HS-27A (cell line): ENCODE data around the gene ANKRD55.

Experiments
- DNase-seq: peaks from one replicate; pipeline ENCODE4 v3.0.0-alpha.2; 2012; ENCODE audit warnings: low read depth, missing footprints

ANKRD55 gene

DNA sequence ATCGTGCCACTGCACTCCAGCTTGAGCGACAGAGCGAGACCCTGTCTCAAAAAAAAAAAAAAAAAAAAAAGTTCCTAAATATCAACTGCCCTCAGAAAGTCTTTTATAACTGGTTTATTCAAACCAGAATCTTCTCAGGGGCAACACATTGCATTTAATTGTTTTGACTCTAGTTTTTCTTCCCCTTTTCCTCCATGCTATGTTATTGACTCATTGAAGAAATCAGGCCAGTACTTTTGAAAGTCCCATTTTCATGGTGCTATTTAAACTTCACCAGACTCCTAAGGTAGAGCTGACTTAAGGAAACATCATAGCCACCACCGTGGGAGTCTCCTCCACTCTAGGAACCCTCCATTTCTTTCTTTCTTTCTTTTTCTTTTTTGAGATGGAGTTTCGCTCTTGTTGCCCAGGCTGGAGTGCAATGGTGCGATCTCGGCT is 155.3 kb downstream of the ANKRD55 start:
- no peak for DNase-seq

- DNase-seq = no peak
Observed at GRCh38 chr5:56076486-56076885, 156.6 kb downstream of the ANKRD55 start.

- DNase-seq = no peak
Observed at GRCh38 chr5:56075361-56075760, 157.8 kb downstream of the ANKRD55 start.

GRCh38 chr5:56072863-56073766 is 160.0 kb downstream of the ANKRD55 start:
- no peak for DNase-seq

- DNase-seq = no peak
Observed at GRCh38 chr5:56071470-56071869, 161.7 kb downstream of the ANKRD55 start.

DNA sequence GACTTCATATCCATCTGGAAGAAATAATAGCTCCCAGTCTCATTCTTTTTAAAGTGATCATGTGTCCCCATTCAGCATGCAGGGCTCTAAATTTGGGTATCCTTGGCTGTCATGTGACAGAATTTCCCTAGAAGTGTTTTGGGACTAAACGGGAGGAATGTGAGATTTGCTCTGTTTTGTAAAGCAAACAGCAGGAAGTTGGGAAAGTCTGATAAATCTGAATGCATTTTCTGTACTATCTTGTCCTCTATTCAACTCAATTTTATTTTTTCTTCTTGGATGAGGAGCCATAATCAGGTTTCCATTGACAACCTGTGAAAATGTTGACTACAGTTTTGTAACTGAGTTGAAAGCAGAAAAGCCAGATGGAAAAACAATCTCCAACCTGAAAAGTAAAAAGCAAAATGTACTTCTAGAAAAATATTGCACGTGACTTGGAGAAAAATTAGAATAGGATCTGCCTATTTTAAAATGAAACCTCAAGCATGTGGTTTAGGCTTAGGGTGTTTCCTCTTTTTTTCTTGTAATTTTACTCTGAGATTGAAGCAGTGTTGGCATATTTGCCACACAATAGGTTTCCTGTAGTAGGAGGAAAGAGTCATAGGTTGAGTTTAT is 162.2 kb downstream of the ANKRD55 start:
- DNase-seq = no peak

DNA sequence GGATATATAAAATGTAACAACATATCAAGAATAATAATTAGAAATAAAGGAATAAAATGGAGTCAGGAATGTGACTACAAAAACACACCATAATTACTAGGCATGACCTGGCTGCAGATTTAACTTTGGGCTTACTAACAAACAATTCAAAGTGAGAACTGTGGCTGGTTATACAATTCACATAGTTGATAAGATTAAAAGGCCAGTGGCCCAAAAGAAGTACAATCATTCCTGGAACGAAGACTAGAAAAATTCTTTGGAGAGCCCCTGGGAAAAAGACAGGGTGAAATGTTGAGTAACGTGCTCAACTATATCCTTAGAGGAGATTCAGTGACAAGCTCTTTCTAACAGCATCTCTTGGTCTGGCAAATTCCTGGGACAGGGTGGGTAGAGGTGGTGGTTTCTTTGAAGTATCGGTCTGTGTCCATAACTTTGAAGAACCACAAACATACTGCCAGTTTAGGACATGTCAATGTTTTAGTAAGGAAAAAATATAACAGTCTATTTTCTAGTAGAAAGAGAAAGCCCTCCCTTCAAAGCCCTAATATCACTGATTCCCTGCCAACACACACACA is 163.4 kb downstream of the ANKRD55 start:
- no peak for DNase-seq

GRCh38 chr5:56066931-56067450 is 166.1 kb downstream of the ANKRD55 start:
- no peak for DNase-seq

GRCh38 chr5:56064984-56065383 is 168.1 kb downstream of the ANKRD55 start:
- DNase-seq = no peak

DNA sequence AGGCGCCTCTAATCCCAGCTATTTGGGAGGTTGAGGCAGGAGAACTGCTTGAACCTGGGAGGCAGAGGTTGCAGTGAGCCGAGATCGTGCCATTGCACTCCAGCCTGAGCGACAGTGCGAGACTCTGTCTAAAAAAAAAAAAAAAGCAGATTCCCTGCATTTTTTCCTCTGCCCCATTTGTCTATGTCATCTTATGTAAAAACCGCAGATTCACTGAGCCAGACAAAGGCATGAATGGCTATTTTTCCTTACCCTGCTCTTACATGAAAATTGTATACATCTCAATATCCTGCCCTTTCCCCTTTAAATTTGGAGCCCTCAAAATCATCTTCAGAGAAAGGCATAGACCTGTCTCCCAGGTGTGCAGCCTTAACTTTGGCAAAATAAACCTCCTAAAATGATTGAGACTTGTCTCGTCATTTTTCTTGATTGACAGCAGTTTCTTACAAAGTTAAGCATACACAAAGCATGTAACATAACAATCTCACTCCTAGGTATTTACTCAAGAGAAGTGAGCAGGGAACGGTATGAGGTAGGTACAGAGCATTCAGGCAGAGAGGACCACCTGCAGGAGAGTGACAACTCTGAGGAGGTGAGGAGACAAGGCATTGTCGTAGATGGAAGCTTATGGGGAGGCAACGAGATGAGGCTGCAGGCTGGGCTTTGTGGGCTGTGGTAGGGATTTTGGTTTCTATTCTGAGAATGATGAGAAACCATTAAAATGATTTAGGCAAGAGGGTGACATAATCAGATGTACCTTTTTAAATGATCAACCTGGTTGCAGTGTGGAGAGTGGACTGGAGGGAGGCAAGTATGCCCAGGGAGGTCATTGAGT is 172.6 kb downstream of the ANKRD55 start:
- DNase-seq = no peak

DNA sequence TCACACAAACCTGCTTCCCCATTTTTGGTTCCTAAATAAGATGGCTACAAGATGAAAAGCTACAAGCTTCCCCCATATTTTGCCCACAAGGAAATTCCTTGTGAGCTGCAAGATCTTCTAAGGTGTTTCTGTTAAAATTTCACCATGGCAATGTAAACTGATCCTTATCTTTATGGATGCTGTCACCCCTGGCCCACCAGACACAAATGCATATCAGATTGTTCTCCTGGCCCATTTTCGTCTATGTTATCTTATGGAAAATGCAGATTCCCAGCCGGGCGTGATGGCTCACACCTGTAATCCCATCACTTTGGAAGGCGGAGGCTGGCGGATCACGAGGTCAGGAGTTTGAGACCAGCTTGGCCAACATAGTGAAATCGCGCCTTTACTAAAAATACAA is 173.3 kb downstream of the ANKRD55 start:
- no peak for DNase-seq

DNA sequence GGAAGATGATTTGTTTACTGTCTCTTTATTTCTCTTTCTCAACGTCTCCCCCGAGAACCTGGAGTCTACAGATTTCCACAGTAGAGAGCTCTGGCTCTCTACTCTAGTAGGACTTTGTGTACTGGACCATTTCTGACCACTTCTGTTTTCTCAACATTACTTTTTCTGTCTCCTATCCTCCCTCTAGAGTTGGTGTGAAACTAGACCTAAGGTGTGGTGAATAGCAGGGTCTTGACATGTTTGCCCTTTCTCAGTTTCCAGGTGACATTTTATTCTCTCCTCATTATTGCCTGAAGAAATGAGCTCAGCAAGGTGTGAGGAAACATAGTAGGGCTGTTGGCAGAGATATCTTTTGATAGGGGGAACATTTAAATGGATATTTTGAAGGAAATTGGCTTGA is 176.3 kb downstream of the ANKRD55 start:
- DNase-seq = no peak

- DNase-seq = no peak
Observed at GRCh38 chr5:56055859-56056258, 177.3 kb downstream of the ANKRD55 start.

GRCh38 chr5:56055287-56055686 is 177.8 kb downstream of the ANKRD55 start:
- DNase-seq = no peak

GRCh38 chr5:56054666-56055065 is 178.5 kb downstream of the ANKRD55 start:
- no peak for DNase-seq

- no peak for DNase-seq
Observed at GRCh38 chr5:56053363-56053762, 179.8 kb downstream of the ANKRD55 start.

GRCh38 chr5:56052735-56053134 is 180.4 kb downstream of the ANKRD55 start:
- DNase-seq = no peak

DNA sequence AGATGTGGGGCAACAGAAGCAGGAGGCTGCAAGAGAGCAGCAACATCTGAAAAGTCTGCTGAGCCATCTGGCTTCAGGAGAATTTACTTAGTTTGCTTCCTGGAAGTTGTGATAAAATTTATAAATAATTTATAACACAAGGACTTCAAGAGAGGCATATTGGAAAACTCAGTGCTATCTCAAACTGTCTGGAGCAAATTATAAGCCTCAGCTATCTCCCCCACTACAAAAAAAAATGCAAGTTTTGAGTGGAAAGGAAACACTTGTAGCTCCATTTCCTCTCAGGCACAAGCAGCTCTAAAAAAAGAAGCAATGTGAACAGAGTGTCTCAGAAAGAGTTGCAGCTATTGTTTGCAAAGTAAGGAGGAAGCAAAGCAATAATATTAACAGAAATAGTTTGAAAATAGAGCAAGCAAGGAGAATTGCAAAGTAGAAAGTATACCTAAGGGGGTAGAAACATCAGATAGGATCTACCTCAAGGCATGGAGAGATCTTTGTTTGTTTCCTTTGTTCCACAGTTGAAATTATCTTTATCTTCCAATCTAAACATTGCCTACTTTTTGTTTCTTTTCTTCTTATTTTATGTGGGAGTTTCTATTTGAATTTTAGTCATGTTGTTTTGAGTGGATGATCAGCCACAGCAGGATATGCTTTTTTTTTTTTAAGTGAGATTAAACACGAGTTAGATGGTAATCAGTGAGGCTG is 182.4 kb downstream of the ANKRD55 start:
- DNase-seq = no peak
